Activated T-cell treated with anti-CD3 and anti-CD28 coated beads, Interleukin-2, amount 50 U/mL, for 72 hours (primary cell): ENCODE data around the gene TIMM13. TPM values are rescaled to one million over a fixed set of nuclear protein-coding genes. Genes with fewer than 3 reads are reported as not detected.
"Not testable (repeated sequence)": the region's sequence is repeated elsewhere in the genome, so short reads cannot be mapped to it uniquely, and the experiment has no call there.

Experiments used
- ATAC-seq, 2 donors: fragments of 150-1000 bp; cut with Tn5 transposase; replicated peaks in 1 of 2; 2 replicates each; pipeline ENCODE4 v1.10.0; 2021; ENCODE audit warnings: moderate library complexity in 2 of 2, mild to moderate bottlenecking in 1 of 2
- DNase-seq, 2 donors: peaks; one replicate each; pipeline ENCODE4 v3.0.0; 2021 to 2022; ENCODE audit warnings: mixed read lengths in 1 of 2
- H3K27ac Mint-ChIP-seq: one replicate; pipeline ENCODE4 v1.8.0; 2022; ENCODE audit warnings: mild to moderate bottlenecking, moderate library complexity, mixed read lengths
- H3K27me3 Mint-ChIP-seq: one replicate; pipeline ENCODE4 v1.8.0; 2022; ENCODE audit warnings: low read depth, mixed read lengths
- H3K36me3 Mint-ChIP-seq, 2 donors: one replicate each; pipeline ENCODE4 v1.8.0; 2022; ENCODE audit warnings: mixed read lengths in 2 of 2, mild to moderate bottlenecking in 1 of 2; ENCODE audit not compliant: insufficient read depth in 2 of 2
- H3K4me1 Mint-ChIP-seq: one replicate; pipeline ENCODE4 v1.8.0; 2022; ENCODE audit warnings: low read depth, mixed read lengths
- H3K4me3 Mint-ChIP-seq, 2 donors: one replicate each; pipeline ENCODE4 v1.8.0; 2022; ENCODE audit warnings: mild to moderate bottlenecking in 2 of 2, mixed read lengths in 2 of 2, moderate library complexity in 2 of 2
- H3K9me3 Mint-ChIP-seq, 2 donors: one replicate each; pipeline ENCODE4 v1.8.0; 2022; ENCODE audit warnings: mixed read lengths in 2 of 2
- total RNA-seq, 2 donors: library from RNA; stranded (reverse); gene quantifications; one replicate each; pipeline ENCODE4 v1.2.3, GENCODE V29; 2022

Gene TIMM13
- total RNA-seq, 2 donors from 2014 or later, result 51.4 to 54.0 TPM

DNA sequence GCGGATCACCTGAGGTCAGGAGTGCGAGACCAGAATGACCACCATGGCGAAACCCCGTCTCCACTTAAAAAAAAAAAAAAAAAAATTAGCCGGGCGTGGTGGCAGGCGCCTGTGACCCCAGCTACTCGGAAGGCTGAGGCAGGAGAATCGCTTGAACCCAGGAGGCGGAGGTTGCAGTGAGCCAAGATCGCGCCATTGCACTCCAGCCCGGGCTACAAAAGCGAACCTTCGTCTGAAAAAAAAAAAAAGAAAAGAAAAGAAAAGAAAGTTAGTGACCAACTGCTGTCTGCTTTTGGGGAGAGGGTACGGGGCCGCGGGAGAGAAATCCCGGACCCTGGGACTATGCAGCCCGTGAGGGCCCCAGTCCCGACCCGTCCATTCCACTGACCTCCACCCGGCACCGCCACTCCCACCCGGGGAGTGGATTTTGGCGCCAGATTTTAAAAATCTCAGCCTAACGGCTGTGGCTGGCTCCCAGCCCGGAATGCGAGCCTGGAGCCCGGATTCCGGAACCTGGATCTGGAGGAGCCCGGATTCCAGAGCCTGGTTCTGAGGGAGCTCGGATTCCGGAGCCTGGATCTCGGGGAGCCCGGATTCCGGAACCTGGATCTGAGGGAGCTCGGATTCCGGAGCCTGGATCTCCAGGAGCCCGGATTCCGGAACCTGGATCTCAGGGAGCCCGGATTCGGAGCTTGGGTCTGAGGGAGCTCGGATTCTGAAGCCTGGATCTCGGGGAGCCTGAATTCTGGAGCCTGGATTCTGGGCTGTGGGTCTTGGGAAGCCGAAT, 35.4 kb upstream of the TIMM13 start:
- Mint-ChIP-seq H3K36me3 (peaks cover 0 to 2% of the 10 kb centered on the region in 2 donors), H3K4me3 (peak overlapping the region; percentile 93 to 96), H3K27me3 (no peaks in the 10 kb centered on the region), H3K9me3 (no peaks in the 10 kb centered on the region), H3K4me1 (peaks cover 15% of the 10 kb centered on the region), H3K27ac (no peak overlapping the region)
- DNase-seq (no peak), ATAC-seq (no peak)

DNA sequence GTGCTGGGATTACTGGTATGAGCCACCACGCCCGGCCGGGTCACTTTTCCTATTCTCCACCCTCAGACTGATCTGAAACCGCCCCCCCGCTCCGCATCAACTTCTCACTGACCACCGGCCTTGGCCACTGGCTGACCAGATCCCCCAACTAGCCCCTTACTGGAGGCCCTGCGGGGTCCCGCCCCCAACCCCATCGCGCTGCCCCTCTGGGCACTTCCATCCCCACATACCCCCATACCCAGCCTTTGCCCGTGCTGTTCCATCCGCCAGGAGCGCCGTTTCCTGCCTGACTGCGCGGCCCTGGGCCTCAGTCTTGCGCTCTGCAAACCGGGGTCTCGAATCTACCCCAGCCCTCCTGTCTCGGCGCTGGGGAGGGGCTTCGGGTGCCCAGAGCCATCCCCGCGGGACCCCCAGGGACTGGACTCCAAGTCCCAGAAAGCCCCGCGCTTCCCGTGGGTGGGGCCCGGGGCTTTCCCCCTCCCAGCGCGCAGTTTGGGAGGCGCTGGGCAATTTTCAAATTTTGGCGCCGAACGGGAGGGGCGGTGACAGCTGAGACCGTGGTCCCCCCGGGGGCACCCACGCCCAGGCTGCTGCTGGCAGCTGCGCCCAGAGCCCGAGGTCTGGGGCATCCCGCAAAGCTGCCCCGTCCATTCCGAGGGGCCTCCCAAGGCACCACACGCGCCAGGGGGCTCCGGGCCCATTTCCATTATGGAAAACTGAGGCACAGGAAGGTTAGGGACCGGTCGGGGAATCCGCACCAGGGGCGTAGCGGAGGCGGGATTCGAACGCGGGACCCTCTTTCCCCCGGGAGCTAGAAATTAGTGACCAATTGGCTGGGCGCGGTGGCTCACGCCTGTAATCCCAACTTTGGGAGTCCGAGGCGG, 34.6 kb upstream of the TIMM13 start:
- H3K4me1 Mint-ChIP-seq, result peaks cover 22% of the 10 kb centered on the region
- peak overlapping the region; percentile 93 to 96 for H3K4me3 Mint-ChIP-seq
- no peaks in the 10 kb centered on the region for H3K27me3 Mint-ChIP-seq
- H3K9me3 Mint-ChIP-seq, result no peaks in the 10 kb centered on the region
- peak overlapping the region; percentile 51 for H3K27ac Mint-ChIP-seq
- H3K36me3 Mint-ChIP-seq, result peaks cover 2 to 4% of the 10 kb centered on the region in 2 donors
- ATAC-seq (peak; percentile 81 to 85), DNase-seq (peak; percentile 71 to 81)

DNA sequence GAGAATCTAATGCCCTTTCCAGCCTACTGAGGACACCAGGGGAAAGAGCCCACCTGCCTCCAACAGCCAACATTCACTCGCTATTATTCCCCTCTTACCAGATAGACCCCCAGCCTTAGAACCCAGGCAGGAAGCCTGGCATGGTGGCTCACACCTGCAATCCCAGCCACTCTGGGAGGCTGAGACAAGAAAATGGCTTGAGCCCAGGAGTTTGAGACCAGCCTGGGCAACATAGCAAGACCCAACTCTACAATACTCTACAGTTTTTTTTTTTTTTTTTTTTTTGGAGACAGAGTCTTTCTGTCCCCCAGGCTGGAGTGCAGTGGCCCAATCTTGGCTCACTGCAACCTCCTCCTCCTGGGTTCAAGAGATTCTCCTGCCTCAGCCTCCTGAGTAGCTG, 32.9 kb upstream of the TIMM13 start:
- ATAC-seq (no peak), DNase-seq (no peak)
- H3K36me3 Mint-ChIP-seq, result peaks cover 2 to 5% of the 10 kb centered on the region in 2 donors
- H3K9me3 Mint-ChIP-seq, result no peaks in the 10 kb centered on the region
- H3K4me1 Mint-ChIP-seq, result peaks cover 27% of the 10 kb centered on the region
- no peaks in the 10 kb centered on the region for H3K27me3 Mint-ChIP-seq
- H3K27ac Mint-ChIP-seq, result no peak overlapping the region
- H3K4me3 Mint-ChIP-seq, result no peak overlapping the region

DNA sequence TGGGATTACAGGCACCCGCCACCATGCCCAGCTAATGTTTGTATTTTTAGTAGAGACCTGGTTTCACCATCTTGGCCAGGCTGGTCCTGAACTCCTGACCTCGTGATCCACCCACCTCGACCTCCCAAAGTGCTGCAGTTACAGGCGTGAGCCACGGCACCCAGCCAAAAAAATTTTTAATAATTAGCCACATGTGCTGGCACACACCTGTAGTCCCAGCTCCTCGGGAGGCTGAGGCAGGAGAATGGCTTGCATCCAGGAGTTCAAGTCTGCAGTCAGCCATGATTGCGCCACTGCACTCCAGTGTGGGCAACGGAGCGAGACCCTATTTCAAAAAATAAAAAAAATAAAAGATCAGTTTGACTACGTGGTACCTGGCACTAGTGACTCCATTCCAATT, 31.4 kb upstream of the TIMM13 start:
- H3K9me3 Mint-ChIP-seq, DNase-seq, ATAC-seq, H3K27ac Mint-ChIP-seq, H3K4me3 Mint-ChIP-seq, H3K27me3 Mint-ChIP-seq, H3K36me3 Mint-ChIP-seq: not testable (repeated sequence)
- H3K4me1 Mint-ChIP-seq, result peaks cover 39% of the 10 kb centered on the region

DNA sequence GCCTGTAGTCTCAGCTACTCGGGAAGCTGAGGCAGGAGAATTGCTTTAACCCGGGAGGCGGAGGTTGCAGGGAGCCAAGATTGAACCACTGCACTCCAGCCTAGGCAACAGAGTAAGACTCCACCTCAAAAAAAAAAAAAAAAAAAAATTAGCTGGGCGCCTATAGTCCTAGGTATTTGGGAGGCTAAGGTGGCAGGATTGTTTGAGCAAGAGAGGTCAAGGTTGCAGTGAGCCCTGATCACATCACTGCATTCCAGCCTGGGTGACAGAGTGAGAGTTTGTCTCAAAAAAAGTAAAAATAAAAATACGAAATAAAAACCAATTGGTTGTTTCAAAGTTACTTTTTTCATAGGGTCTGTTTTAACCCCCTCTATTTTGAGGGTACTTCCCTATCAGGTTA, 30.7 kb upstream of the TIMM13 start:
- Mint-ChIP-seq H3K27ac (no peak overlapping the region), H3K36me3 (peaks cover 2 to 6% of the 10 kb centered on the region in 2 donors), H3K27me3 (no peaks in the 10 kb centered on the region), H3K9me3 (no peaks in the 10 kb centered on the region), H3K4me3 (no peak overlapping the region), H3K4me1 (peaks cover 40% of the 10 kb centered on the region)
- no peak for ATAC-seq
- no peak for DNase-seq

DNA sequence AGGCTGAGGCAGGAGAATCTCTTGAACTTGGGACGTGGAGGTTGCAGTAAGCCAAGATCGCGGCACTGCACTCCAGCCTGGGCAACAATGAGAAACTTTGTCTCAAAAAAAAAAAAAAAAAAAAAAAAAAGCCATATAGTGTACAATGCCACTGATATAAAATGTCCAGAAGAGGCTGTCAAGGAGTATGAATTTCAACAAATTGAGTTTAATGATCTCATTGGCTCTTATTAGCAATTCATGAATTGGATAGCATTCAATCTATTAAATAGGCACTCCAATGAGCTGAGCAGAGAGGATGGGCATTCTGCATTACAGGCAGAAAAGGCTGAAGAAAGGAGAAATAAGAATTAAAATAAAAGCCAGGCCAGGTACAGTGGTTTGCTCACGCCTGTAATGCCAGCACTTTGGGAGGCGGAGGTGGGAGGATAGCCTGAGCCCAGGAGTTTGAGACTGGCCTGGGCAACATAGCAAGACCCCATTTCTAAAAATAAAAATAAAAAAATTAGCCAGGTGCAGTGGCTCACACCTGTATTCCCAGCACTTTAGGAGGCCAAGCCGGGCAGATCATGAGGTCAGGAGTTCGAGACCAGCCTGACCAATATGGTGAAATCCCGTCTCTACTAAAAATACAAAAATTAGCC, 30.1 kb upstream of the TIMM13 start:
- Mint-ChIP-seq H3K4me3 (peak overlapping the region; percentile 83 to 86), H3K27me3 (no peaks in the 10 kb centered on the region), H3K9me3 (no peaks in the 10 kb centered on the region), H3K27ac (peak overlapping the region; percentile 68), H3K36me3 (peaks cover 2 to 6% of the 10 kb centered on the region in 2 donors), H3K4me1 (peaks cover 41% of the 10 kb centered on the region)
- no peak for ATAC-seq
- no peak for DNase-seq

DNA sequence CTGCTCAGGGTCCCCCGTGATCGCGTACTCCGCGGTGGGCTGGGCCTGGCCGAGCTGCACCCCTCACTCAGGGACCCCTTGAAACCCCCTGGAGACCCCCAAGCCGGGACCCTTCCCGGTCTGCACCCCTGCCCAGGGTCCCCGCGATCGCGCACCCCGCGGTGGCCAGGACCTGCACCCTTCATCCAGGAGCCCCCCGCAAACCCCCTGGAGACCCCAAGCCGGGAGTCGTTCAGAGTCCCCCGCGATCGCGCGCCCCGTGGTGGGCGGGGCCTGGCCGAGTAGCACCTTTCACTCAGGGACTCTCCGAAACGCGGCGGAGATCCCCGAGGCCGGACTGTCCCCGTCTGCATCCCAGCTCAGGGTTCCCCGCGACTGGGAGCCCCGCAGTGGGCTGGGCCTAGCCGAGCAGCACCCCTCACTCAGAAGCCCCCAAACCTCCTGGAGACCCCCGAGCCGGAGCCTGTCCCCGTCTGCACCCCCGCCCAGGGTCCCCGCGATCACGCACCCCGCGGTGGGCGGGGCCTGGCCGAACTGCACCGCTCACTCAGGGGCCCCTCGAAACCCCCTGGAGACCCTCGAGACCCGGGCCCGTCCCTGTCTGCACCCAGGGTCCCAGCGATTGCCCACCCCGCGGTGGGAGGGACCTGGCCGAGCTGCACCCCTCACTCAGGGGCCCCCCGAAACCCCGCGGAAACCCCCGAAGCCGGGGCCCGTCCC, 28.6 kb upstream of the TIMM13 start:
- peak; percentile 60 to 68 for DNase-seq
- Mint-ChIP-seq H3K9me3 (no peaks in the 10 kb centered on the region), H3K36me3 (peaks cover 0 to 6% of the 10 kb centered on the region in 2 donors), H3K27me3 (no peaks in the 10 kb centered on the region), H3K27ac (peak overlapping the region; percentile 65), H3K4me3 (peak overlapping the region; percentile 78 to 84), H3K4me1 (peaks cover 33% of the 10 kb centered on the region)
- ATAC-seq, result peak; percentile 34 to 49

DNA sequence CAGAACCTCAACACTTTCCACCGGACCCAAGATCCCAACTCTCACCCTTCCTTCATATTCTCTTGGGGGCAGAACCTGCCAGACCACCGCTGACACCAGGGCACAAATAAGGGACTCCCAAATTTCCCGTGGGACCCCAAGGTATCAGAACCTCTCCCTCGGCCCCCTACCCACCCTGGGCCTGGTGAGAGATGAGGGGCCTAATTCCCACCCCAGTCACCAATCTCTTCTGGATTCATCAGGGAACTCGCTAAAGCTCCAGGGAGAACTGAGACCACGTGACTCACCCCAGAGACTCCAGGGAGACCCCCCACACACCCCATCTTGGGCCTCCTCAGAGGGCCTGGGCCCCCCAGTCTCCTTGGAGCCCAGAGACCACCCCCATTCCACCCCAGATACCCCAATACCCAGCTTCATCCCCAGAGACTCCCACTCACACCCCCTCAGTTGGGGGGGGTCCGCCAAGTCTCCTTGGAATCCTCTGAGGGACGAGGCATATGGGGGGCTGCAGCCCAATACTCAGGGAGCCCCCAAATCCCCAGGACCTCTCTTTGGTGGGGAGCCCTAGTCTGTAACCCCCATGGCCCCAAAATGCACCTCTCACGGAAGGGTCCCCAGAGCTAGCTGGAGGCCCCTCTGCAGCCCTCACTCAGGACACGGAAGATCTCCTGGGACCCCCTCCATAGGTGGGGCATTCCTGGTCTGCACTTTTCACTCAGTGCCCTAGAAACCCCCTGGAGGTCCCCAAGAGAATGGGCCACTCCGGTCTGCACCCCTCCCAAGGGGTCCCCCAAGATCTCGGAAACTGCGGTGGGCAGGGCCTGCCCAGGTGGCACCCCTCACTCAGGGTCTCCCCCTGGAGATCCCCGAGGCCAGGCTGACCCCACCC, 27.8 kb upstream of the TIMM13 start:
- Mint-ChIP-seq H3K36me3 (peaks cover 0 to 6% of the 10 kb centered on the region in 2 donors), H3K27ac (peak overlapping the region; percentile 8), H3K9me3 (no peaks in the 10 kb centered on the region), H3K4me3 (peak overlapping the region; percentile 78 to 84), H3K27me3 (no peaks in the 10 kb centered on the region), H3K4me1 (peaks cover 31% of the 10 kb centered on the region)
- DNase-seq (no peak), ATAC-seq (no peak)

DNA sequence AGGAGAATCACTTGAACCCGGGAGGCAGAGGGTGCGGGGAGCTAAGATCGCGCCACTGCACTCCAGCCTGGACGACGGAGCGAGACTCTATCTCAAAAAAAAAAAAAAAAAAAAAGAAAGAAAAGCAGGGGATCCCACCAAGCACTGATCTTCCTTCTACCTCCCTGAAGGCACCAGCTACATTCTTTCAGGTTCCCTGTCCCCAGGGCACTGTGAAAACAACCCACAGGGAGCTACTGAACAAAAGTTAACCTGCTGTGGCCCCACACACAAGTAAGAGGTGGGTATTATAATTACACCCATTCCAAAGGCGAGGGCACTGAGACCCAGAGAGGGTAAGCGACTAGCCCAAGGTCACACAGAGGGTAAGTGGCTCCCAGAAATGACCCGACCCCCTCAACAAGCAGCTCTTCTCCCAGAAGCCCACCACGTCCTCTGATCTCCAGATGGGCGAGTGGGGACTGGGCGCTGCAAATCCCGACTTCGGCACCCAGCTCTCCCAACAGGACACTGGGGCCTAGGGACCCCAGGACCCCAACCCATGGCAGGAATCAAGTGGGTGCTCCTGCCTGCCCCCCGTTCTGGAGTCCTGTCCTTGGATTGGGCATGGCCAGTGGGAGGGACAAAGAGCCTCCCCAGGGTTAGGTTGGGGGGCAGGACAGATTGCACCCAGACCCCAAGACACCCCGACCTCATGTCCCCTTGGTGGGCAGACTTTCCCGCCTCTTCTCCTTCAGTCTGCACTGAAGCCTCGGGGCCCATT, 27.0 kb upstream of the TIMM13 start:
- Mint-ChIP-seq H3K27me3 (no peaks in the 10 kb centered on the region), H3K4me1 (peaks cover 31% of the 10 kb centered on the region), H3K27ac (no peak overlapping the region), H3K4me3 (peak overlapping the region; percentile 78 to 84), H3K9me3 (no peaks in the 10 kb centered on the region), H3K36me3 (peaks cover 0 to 8% of the 10 kb centered on the region in 2 donors)
- no peak for DNase-seq
- ATAC-seq, result no peak

DNA sequence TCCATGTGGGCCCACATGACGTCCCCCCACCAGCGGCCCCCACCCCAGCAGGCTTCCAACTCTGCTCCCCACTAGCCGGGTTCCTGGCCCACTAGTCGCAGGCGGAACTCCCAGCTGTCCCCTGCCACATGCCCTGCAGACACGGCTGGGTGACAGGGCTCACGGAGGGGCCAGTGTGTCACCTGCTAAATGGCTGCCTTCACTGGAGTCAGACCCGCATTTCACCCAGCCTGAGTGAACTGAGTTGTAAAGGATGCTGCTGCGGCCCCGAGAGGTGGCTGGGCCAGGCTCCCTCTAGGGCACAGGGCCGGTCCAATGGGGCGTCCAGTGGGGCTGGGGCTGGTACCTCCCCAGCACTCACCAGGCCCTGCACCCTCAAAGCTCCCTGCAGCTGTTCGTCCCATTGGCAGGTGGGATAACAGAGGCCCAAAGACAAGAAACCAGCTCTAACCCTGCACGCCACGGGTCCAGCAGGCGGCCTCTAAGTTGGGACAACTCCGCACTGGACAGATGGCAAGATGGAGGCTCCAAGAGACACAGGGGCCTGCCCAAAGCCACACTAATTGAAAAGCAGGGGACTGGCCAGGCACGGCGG, 26.1 kb upstream of the TIMM13 start:
- H3K27ac Mint-ChIP-seq, result no peak overlapping the region
- ATAC-seq (no peak), DNase-seq (no peak)
- H3K9me3 Mint-ChIP-seq, result no peaks in the 10 kb centered on the region
- no peaks in the 10 kb centered on the region for H3K27me3 Mint-ChIP-seq
- H3K4me1 Mint-ChIP-seq, result peaks cover 38% of the 10 kb centered on the region
- peaks cover 0 to 8% of the 10 kb centered on the region in 2 donors for H3K36me3 Mint-ChIP-seq
- peak overlapping the region in 1 of 2 donors; percentile 12 for H3K4me3 Mint-ChIP-seq

DNA sequence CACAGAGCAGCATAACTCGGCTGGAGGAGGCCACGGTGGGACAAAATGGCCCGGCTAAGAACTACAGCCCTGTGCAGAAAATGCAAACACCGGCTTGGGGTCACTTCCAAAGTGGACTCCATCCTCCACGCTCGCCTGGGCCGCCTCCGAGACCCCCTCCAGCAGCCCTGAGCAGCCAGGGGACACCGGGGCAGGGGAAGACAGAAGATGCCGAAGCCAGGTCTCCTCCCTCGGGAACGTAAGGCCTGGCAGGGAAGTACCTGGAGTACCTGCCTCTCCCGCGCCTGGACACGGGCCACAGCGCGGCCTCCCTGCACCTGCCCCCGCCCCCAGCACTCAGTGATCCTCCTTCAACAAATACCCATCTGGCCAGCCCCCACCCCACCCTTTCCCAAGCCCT, 24.4 kb upstream of the TIMM13 start:
- DNase-seq (no peak), ATAC-seq (no peak)
- Mint-ChIP-seq H3K27me3 (no peaks in the 10 kb centered on the region), H3K4me1 (peaks cover 44% of the 10 kb centered on the region), H3K9me3 (no peaks in the 10 kb centered on the region), H3K36me3 (peaks cover 0 to 3% of the 10 kb centered on the region in 2 donors), H3K27ac (no peak overlapping the region), H3K4me3 (no peak overlapping the region)
